Activated naive CD8-positive, alpha-beta T cell treated with anti-CD3 and anti-CD28 coated beads, Interleukin-2, amount 50 U/mL, for 24 hours (primary cell): ENCODE data around the gene HELZ.
"Not testable (repeated sequence)": the region's sequence is repeated elsewhere in the genome, so short reads cannot be mapped to it uniquely, and the experiment has no call there.

Experiments
- ATAC-seq: fragments of 150-1000 bp; cut with Tn5 transposase; one replicate; pipeline ENCODE4 v1.10.0; 2021
- DNase-seq: peaks from one replicate; pipeline ENCODE4 v3.0.0; 2021
- H3K27ac Mint-ChIP-seq: one replicate; pipeline ENCODE4 v1.8.0; 2021; ENCODE audit warnings: mild to moderate bottlenecking, mixed read lengths
- H3K27me3 Mint-ChIP-seq: one replicate; pipeline ENCODE4 v1.8.0; 2021; ENCODE audit warnings: mixed read lengths
- H3K36me3 Mint-ChIP-seq: one replicate; pipeline ENCODE4 v1.8.0; 2021; ENCODE audit warnings: low read depth, mixed read lengths
- H3K4me1 Mint-ChIP-seq: one replicate; pipeline ENCODE4 v1.8.0; 2021; ENCODE audit warnings: mixed read lengths
- H3K4me3 Mint-ChIP-seq: one replicate; pipeline ENCODE4 v1.8.0; 2021; ENCODE audit warnings: mild to moderate bottlenecking, moderate library complexity, mixed read lengths
- H3K9me3 Mint-ChIP-seq: one replicate; pipeline ENCODE4 v1.8.0; 2021; ENCODE audit warnings: mixed read lengths

The HELZ gene

GRCh38 chr17:67278363-67278762 is 33.4 kb upstream of the HELZ start:
- ATAC-seq (no peak), DNase-seq (no peak)
- H3K36me3 Mint-ChIP-seq = no peaks in the 10 kb centered on the region
- no peaks in the 10 kb centered on the region for H3K9me3 Mint-ChIP-seq
- no peaks in the 10 kb centered on the region for H3K4me1 Mint-ChIP-seq
- no peak overlapping the region for H3K27ac Mint-ChIP-seq
- no peaks in the 10 kb centered on the region for H3K27me3 Mint-ChIP-seq
- no peak overlapping the region for H3K4me3 Mint-ChIP-seq

DNA sequence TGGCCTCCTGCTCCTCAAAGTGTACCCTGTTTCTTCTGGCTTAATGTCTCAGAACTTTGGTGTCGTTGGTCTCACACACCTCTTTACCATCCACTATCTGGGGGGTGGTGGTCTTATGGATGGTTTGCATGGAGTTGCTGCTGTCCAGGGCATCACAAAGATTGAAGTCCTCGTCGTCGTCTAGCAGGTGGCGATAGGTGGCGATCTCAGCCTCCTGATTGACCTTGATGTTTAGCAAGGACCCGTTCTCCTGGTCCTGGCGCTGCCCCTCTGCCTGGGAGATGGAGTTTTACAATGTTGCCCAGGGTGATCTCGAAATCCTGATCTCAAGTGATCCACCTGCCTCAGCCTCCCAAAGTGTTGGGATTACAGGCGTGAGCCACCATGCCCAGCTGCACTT is 31.1 kb upstream of the HELZ start:
- no peaks in the 10 kb centered on the region for H3K4me1 Mint-ChIP-seq
- no peak for DNase-seq
- no peak overlapping the region for H3K27ac Mint-ChIP-seq
- H3K9me3 Mint-ChIP-seq = no peaks in the 10 kb centered on the region
- H3K27me3 Mint-ChIP-seq = no peaks in the 10 kb centered on the region
- H3K36me3 Mint-ChIP-seq = no peaks in the 10 kb centered on the region
- no peak for ATAC-seq
- H3K4me3 Mint-ChIP-seq = no peak overlapping the region

- no peaks in the 10 kb centered on the region for H3K36me3 Mint-ChIP-seq
- no peaks in the 10 kb centered on the region for H3K4me1 Mint-ChIP-seq
- no peak overlapping the region for H3K27ac Mint-ChIP-seq
- no peaks in the 10 kb centered on the region for H3K9me3 Mint-ChIP-seq
- H3K4me3 Mint-ChIP-seq = no peak overlapping the region
- no peak for DNase-seq
- no peak for ATAC-seq
- no peaks in the 10 kb centered on the region for H3K27me3 Mint-ChIP-seq
These were observed 29.5 kb upstream of the HELZ start for GRCh38 chr17:67274466-67274865.

- Mint-ChIP-seq H3K9me3 (no peaks in the 10 kb centered on the region), H3K4me1 (no peaks in the 10 kb centered on the region), H3K27ac (no peak overlapping the region), H3K36me3 (no peaks in the 10 kb centered on the region), H3K27me3 (no peaks in the 10 kb centered on the region), H3K4me3 (no peak overlapping the region)
- no peak for ATAC-seq
- DNase-seq = no peak
These were observed 28.9 kb upstream of the HELZ start for GRCh38 chr17:67273900-67274299.

GRCh38 chr17:67272312-67273047 is 27.5 kb upstream of the HELZ start:
- DNase-seq (no peak), ATAC-seq (no peak)
- no peaks in the 10 kb centered on the region for H3K36me3 Mint-ChIP-seq
- H3K27ac Mint-ChIP-seq = no peak overlapping the region
- H3K27me3 Mint-ChIP-seq = no peaks in the 10 kb centered on the region
- no peak overlapping the region for H3K4me3 Mint-ChIP-seq
- H3K9me3 Mint-ChIP-seq = no peaks in the 10 kb centered on the region
- H3K4me1 Mint-ChIP-seq = no peaks in the 10 kb centered on the region

- not testable (repeated sequence) for H3K4me1 Mint-ChIP-seq, H3K27me3 Mint-ChIP-seq, H3K4me3 Mint-ChIP-seq, DNase-seq, H3K9me3 Mint-ChIP-seq, H3K27ac Mint-ChIP-seq, ATAC-seq, H3K36me3 Mint-ChIP-seq
These were observed 26.2 kb upstream of the HELZ start for GRCh38 chr17:67271187-67271586.

GRCh38 chr17:67270416-67270815 is 25.4 kb upstream of the HELZ start:
- Mint-ChIP-seq H3K27ac (no peak overlapping the region), H3K4me1 (no peaks in the 10 kb centered on the region), H3K36me3 (no peaks in the 10 kb centered on the region), H3K4me3 (no peak overlapping the region), H3K27me3 (no peaks in the 10 kb centered on the region), H3K9me3 (no peaks in the 10 kb centered on the region)
- no peak for ATAC-seq
- DNase-seq = no peak

DNA sequence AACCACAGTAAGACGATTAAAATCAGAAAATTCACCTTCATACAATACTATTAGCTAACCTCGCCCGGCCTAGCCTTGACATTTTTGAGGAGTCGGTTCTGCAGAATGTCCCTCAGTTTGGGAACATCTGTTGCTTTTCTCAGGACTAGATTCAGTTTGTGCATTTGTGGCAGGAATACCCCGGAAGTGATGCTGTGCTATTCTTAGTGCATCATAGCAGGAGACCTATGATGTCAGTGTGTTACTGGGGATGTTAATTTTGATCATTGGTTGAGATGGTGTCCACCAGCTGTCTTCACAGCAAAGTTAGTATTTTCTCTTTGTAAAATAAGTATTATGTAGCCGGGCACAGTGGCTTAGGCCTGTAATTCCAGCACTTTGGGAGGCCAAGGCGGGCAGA is 21.5 kb upstream of the HELZ start:
- ATAC-seq (no peak), DNase-seq (no peak)
- H3K9me3 Mint-ChIP-seq = no peaks in the 10 kb centered on the region
- no peaks in the 10 kb centered on the region for H3K4me1 Mint-ChIP-seq
- no peaks in the 10 kb centered on the region for H3K36me3 Mint-ChIP-seq
- H3K27ac Mint-ChIP-seq = no peak overlapping the region
- no peak overlapping the region for H3K4me3 Mint-ChIP-seq
- no peaks in the 10 kb centered on the region for H3K27me3 Mint-ChIP-seq

DNA sequence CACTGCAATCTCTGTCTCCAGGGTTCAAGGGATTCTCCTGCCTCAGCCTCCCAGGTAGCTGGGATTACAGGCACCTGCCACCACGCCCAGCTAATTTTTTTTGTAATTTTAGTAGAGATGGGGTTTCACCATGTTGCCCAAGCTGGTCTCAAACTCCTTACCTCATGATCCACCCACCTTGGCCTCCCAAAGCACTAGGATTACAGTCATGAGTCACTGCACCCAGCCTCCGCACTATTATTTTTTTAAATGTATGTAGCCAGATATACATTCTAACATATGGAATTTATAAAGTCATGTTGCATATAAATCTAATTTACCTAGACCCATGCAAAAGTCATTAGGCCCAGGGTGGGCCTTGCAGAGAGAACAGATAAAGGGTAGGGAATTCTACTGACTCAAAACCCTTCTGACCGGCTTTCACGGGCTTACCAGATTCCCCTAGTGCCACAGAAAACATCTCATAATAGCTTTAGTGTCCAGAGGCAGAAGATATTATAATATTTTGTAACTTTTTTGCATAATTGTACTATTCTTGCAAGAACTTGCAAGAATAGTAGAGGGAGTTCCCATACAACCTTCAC is 20.5 kb upstream of the HELZ start:
- Mint-ChIP-seq H3K4me3 (no peak overlapping the region), H3K36me3 (no peaks in the 10 kb centered on the region), H3K9me3 (no peaks in the 10 kb centered on the region), H3K4me1 (no peaks in the 10 kb centered on the region), H3K27ac (no peak overlapping the region), H3K27me3 (no peaks in the 10 kb centered on the region)
- DNase-seq (no peak), ATAC-seq (no peak)

- ATAC-seq = no peak
- H3K4me1 Mint-ChIP-seq = peaks cover 18% of the 10 kb centered on the region
- DNase-seq = no peak
- no peaks in the 10 kb centered on the region for H3K9me3 Mint-ChIP-seq
- no peaks in the 10 kb centered on the region for H3K27me3 Mint-ChIP-seq
- no peak overlapping the region for H3K27ac Mint-ChIP-seq
- H3K4me3 Mint-ChIP-seq = no peak overlapping the region
- no peaks in the 10 kb centered on the region for H3K36me3 Mint-ChIP-seq
These were observed 17.6 kb upstream of the HELZ start for GRCh38 chr17:67262435-67263117.

GRCh38 chr17:67260170-67260987 is 15.4 kb upstream of the HELZ start:
- Mint-ChIP-seq H3K27ac (no peak overlapping the region), H3K27me3 (no peaks in the 10 kb centered on the region), H3K9me3 (no peaks in the 10 kb centered on the region), H3K4me1 (peaks cover 20% of the 10 kb centered on the region), H3K4me3 (no peak overlapping the region), H3K36me3 (no peaks in the 10 kb centered on the region)
- DNase-seq (no peak), ATAC-seq (no peak)

DNA sequence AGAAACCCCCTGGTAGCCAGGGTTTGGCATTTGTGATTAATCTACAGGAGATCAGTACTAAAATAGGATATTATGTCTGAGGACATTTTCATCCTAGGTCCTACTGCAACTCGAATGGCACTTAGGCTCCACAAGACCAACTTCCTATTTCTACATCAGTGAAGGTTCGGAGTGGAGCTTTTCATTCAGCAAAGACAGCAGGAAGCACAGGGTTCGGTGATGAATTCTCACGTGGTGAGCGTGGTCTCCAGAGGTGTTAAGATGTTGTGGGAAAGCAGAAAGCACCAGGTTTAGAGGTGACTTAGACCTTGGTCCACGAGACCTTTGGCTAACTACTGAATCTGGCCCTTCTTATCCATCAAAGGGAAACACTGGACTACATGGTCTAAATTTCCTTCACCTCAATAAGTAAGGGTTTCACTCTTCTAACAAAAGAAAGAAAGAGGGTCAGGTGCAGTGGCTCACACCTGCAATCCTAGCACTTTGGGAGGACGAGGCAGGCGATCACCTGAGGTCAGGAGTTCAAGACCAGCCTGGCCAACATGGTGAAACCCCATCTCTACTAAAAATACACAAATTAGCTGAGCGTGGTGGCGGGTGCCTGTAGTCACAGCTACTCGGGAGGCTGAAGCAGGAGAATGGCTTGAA is 13.9 kb upstream of the HELZ start:
- Mint-ChIP-seq H3K4me1 (peaks cover 20% of the 10 kb centered on the region), H3K27ac (no peak overlapping the region), H3K4me3 (no peak overlapping the region), H3K9me3 (no peaks in the 10 kb centered on the region), H3K36me3 (no peaks in the 10 kb centered on the region), H3K27me3 (no peaks in the 10 kb centered on the region)
- DNase-seq (peak; percentile 25), ATAC-seq (peak; percentile 48)

DNA sequence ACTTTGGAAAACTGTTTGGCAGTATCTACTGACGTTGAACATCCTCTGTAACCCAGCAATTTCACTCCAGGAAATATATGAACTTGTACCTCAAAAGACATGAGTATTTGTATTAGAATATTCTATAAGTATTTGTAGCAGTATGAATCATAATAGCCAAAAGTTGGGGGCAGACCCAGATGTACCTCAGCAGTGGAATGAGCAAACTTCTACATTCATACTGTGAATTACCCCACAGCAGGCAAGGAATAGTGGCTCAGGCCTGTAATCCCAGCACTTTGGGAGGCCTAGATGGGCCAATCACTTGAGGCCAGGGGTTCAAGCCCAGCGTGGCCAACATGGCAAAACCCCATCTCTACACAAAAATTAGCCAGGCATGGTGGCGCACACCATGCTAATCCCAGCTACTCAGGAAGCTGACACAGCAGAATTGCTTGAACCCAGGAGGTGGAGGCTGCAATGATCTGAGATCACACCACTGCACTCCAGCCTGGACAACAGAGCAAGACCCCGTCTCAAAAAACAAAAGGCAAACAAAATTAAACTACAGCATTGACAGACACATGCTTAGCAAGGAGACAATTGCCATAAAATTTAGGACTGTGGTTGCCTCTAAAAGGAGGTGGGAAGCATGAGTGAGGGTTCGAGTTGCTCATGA is 11.2 kb upstream of the HELZ start:
- H3K27me3 Mint-ChIP-seq = no peaks in the 10 kb centered on the region
- H3K9me3 Mint-ChIP-seq = no peaks in the 10 kb centered on the region
- H3K27ac Mint-ChIP-seq = no peak overlapping the region
- peaks cover 20% of the 10 kb centered on the region for H3K4me1 Mint-ChIP-seq
- H3K36me3 Mint-ChIP-seq = no peaks in the 10 kb centered on the region
- no peak overlapping the region for H3K4me3 Mint-ChIP-seq
- DNase-seq = no peak
- ATAC-seq = no peak

DNA sequence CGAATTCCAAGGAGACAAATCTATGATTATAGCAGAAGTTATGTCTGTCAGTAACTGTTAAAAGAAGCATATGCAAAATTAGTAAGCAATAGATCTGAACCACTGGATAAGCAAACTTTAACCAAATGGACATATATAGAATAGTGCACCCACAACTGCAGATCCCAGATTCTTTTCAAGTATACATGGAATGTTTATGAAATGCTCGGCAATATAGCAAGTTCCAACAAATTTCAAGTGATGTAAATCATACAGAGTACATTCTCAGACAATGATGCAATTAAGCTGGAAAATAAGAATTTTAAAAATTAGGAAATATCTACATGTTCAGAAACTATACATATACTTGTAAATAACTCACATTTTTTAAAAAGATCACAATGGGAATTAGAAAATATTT is 8.4 kb upstream of the HELZ start:
- Mint-ChIP-seq H3K4me3 (no peak overlapping the region), H3K4me1 (peaks cover 10% of the 10 kb centered on the region), H3K9me3 (no peaks in the 10 kb centered on the region), H3K27ac (no peak overlapping the region), H3K27me3 (no peaks in the 10 kb centered on the region), H3K36me3 (no peaks in the 10 kb centered on the region)
- ATAC-seq = no peak
- no peak for DNase-seq
